GM21529 (cell line): ENCODE data around the gene UTF1.
"Not testable (repeated sequence)": the region's sequence is repeated elsewhere in the genome, so short reads cannot be mapped to it uniquely, and the experiment has no call there.

ENCODE experiments used
- ATAC-seq: cut with Tn5 transposase; IDR thresholded peaks from one replicate; pipeline ENCODE4 v1.9.1; 2021; ENCODE audit not compliant: unreplicated experiment

The UTF1 gene

DNA sequence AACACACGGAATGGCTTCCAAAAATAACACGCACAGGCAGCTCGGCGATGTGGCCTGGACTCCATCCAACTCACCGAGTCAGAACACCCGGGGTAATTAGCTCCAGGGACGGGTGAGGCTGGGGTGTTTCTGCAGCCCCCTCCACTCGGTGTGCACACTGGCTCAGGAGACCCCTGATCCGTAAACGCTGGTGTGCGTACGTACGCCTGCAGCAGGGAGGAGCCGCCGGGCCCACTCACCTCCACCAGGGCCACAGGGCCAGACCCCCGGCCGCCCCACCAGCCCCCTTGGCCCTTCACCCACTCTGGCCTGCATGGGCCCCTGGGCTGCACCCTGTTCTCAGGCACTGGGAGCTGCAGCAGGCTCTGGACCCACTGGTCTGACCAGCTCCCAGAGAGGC is 22.4 kb upstream of the UTF1 start:
- ATAC-seq = no peak

DNA sequence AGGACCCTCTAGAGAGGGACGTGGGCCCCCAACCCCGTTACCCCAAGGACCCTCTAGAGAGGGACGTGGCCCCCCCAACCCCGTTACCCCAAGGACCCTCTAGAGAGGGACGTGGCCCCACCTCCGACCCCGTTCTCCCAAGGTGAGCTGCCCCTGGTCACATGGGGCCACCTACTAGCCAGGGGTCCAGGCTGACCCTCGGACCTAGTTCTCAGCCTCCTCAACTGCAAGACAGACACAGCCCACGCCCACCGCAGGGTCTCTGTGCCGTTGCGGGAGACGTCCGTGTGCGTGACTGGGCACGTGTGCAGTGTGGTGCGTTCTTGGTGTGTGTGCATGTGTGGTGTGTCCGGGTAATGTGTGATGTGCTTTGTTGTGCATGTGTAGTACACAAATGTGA is 21.6 kb upstream of the UTF1 start:
- no peak for ATAC-seq

DNA sequence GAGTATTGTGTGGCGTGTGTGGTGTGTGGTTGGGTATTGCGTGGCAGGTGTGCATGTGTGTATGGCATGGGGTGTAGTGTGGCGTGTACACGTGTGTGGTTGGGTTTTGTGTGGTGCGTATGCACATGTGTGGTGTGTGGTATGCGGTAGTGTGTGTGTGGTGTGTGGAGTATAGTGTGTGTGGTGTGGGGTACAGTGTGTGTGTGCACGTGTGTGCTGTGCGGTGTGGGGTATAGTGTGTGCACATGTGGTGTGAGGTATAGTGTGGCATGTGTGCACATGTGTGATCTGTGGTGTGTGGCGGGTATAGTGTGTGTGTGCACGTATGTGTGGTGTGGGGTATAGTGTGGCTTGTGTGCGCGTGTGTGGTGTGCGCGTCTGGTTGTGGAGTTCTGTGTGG is 20.9 kb upstream of the UTF1 start:
- no peak for ATAC-seq

- no peak for ATAC-seq
Observed at GRCh38 chr10:133209641-133210040, 20.4 kb upstream of the UTF1 start.

- no peak for ATAC-seq
Observed at GRCh38 chr10:133210398-133211140, 19.4 kb upstream of the UTF1 start.

- no peak for ATAC-seq
Observed at GRCh38 chr10:133211141-133211830, 18.7 kb upstream of the UTF1 start.

GRCh38 chr10:133211959-133212852 is 17.8 kb upstream of the UTF1 start:
- ATAC-seq = no peak

GRCh38 chr10:133212853-133213494 is 17.0 kb upstream of the UTF1 start:
- no peak for ATAC-seq

- no peak for ATAC-seq
Observed at GRCh38 chr10:133213641-133214467, 16.2 kb upstream of the UTF1 start.

DNA sequence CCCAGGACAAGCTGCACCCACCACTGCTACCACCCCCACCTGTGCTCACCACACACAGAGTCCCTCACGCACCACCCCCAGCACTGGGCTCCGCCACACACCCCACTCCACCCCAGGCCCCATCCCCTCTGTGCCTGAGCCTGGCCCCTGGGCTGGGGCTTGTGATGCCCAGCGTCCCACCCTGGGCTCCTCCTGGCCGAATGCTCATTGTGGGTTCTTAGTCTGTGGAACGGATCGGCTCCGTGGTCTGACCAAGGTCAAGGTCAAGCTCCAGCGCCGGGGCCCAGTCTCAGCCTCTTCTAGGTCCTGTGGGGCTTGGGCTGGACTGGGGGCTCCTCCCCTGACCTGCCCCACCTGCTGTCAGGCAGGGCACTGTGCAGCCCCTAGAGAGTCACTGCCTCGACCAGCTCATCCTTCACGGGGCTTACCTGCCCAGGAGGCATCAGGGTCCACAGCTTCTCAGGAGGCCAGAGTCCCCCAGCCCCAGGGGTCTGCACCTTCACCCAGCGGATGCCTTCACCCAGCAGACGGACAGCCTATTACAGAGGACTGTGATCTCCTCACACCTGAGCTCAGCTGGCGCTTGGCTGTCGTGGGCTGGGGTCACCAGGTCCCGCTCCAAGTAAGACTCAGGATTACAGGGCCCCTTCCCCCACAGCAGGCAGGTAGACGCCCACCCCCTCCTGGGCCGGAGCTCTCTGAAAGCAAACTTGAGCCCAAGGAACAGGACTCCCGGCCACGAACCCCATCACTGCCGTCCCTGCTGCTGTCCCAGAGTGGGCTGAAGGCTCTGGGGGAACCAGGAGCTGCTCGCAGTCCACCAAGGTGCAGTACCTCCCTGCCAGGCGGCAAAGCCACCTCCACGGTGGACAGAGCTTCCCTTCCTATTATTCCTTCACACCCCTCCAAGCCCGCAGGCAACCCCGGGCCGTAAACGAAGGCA is 15.3 kb upstream of the UTF1 start:
- ATAC-seq = no peak

GRCh38 chr10:133215586-133215985 is 14.4 kb upstream of the UTF1 start:
- ATAC-seq = no peak

DNA sequence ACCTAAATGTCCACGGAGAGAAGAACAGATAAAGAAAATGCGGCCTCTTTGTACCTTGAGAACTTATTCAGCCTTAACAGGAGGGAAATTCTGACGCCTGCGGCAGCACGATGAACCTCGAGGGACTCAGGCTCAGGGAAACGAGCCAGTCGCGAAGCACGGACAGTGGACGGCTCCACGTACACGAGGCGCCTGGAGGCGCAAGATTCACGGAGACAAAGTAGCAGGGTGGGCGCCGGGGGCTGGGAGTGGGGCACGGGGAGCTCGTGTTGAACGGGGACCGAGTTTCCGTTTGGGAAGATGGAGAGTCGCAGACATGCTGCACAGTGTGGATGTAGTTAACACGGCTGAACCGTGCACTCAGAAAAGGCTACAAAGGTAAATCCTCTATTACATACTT is 13.2 kb upstream of the UTF1 start:
- ATAC-seq = no peak

DNA sequence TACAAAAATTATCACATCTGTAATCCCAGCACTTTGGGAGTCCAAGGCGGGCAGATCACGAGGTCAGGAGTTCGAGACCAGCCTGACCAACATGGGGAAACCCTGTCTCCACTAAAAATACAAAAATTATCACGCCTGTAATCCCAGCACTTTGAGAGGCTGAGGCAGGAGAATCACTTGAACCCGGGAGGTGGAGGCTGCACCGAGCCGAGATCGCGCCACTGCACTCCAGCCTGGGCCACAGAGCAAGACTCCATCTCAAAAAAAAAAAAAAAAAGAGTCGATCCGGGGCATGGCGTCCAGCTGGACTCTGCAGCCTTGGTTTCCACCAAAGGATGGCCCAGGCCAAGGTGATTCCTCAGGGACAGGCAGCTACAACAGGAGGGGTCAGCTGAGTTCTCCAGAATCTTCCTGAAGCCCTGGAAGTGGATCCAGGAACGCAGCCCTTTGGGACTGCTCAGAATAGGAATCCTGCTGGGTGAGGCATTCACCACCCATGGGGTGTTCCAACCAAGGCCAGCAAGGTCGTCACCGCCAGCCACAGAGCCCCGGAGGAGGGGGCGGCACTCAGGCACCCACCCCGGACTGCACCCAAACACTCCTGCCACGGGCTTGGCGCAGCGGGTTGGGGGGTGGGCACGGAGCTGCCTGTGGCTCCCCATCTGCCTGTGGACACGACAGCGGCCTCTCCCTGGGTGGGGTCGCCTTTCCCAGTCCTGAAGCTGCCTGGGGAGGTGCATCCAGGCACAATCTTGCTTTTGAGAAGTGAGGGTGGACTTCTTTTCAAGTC is 12.0 kb upstream of the UTF1 start:
- ATAC-seq = no peak

- ATAC-seq = no peak
Observed at GRCh38 chr10:133218891-133219290, 11.1 kb upstream of the UTF1 start.

- ATAC-seq = no peak
Observed at GRCh38 chr10:133219782-133220181, 10.2 kb upstream of the UTF1 start.

- no peak for ATAC-seq
Observed at GRCh38 chr10:133221331-133221730, 8.7 kb upstream of the UTF1 start.

DNA sequence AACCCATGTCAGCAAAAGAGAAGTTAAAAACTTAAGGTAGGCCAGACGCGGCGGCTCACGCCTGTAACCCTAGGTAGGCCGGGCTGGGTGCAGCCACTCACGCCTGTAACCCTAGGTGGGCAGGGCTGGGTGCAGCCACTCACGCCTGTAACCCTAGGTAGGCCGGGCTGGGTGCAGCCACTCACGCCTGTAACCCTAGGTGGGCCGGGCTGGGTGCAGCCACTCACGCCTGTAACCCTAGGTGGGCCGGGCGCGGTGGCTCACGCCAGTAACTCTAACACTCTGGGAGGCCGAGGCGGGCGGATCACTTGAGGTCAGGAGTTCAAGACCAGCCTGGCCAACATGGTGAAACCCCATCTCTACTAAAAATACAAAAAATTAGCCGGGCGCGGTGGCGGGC is 8.3 kb upstream of the UTF1 start:
- not testable (repeated sequence) for ATAC-seq

GRCh38 chr10:133224076-133224475 is 5.9 kb upstream of the UTF1 start:
- ATAC-seq = no peak
